Stimulated activated CD8-positive, alpha-beta memory T cell treated with anti-CD3 and anti-CD28 coated beads, Interleukin-4, amount 100 ng/mL, for 4 hours (primary cell): ENCODE data around the gene GARNL3.

Experiments
- DNase-seq, 2 donors: peaks; one replicate each; pipeline ENCODE4 v3.0.0-alpha.2; 2020; ENCODE audit warnings: low read depth in 2 of 2, low spot score in 1 of 2

GARNL3 gene

GRCh38 chr9:127309715-127310114 is 45.1 kb downstream of the GARNL3 start:
- DNase-seq, result no peak

DNA sequence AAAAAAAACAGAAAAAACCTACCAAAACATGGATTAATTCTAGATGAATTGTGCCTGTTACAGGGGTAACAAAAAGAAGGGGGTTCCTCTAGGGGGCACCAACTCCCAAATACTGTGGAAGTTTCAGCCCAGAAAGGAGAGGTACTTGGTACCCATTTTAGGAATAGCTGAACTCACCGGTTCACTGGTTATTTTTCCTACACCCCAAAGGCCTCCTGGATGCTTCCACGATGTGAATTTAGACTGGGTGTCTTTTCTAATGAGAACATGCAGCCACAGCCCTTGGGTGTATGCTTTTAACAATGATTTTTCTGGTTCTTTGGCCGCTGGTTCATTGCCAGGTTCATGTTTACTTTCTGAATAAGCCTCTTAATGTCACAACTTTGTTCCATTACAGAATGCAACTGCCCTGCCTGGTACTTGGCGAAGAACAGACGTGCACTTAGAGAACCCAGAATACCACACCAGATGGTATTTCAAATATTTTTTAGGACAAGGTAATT is 46.7 kb downstream of the GARNL3 start:
- no peak for DNase-seq

DNA sequence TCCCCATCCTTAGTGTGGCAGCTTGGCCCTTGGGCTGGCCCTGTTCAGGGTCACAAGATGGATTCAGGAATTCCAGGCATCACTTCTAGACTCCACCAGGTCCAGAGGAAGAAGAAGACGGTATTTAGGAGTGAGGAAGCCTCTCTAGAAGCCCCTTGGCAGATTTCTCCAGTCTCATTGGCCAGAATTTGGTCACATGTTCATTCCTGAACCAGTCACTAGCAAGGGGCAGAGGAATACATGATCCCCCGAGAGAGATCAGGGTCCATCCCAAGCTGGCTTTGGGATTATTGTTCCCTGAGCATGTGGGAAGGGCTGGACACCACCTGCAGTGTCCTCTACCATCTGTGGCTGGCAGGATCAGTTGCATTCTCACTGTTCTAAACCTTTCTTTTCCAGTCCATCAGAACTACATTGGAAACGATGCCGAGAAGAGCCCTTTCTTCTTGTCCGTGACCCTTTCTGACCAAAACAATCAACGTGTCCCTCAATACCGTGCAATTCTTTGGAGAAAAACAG is 48.5 kb downstream of the GARNL3 start:
- no peak for DNase-seq

DNA sequence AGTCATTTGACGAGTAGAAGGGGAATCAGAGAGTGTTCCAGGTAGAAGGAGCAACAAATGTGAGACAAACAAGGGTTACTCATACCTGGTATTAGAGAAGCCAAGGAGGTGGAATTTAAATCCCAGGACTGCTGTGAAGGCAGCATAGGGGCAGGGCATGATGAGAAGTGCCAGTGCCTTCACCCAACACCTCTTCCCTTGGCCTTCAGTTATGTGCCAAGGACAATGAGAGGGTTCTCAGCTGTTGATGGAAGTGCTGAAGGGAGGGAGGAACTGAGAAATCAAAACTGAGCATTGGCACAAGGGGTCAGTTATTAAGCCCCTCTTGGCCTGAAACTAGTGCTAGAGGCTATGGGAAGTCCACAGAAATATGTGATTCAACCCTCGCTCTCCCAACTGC is 50.3 kb downstream of the GARNL3 start:
- no peak for DNase-seq

GRCh38 chr9:127316586-127317323 is 52.2 kb downstream of the GARNL3 start:
- DNase-seq, result no peak

- no peak for DNase-seq
Measured at GRCh38 chr9:127318651-127319167, 54.1 kb downstream of the GARNL3 start.

DNA sequence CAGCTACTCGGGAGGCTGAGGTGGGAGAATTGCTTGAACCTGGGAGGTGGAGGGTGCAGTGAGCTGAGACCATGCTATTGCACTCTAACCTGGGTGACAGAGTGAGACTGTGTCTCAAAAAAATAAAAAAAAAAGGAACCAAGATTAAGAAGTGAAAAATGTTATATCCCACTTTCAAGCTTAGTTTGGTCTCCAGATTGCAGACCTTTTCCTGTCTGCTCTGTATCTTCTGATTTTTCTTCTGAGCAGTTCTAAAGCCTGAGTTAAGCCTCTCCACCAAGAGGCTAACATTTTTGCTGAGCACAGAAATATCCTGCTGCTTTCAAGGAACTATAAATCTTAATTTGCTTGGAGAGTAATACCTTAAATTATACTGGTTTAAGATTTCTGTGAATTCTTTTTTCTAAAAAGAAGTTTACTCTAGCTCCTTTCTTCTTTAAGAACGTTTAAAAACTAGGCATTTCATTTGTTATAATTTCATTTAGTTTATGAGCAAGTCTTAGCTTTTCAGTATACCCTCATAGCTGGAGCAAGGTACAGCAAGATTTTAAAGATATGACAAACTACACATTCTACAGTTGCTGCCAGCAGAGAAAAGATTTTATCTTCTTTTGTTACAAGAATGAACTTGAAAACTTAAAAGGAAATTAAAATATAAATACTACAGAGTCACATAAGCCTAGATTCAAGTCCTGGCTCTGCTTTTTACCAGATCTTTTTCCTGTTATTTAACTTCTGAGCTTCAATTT is 55.0 kb downstream of the GARNL3 start:
- DNase-seq, result no peak

DNA sequence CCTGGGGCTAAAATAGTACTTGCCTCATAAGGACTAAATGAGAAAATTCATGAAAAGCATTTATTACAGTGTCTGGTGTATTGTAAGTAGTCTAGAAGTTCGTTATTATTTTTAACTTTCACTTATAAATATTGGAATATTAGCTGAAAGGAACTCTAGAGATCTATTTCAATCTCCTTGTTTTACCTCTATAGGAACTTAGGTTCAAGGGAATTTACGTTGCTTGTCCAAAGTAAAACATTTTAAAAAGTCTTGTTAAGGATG is 55.5 kb downstream of the GARNL3 start:
- no peak for DNase-seq

- no peak for DNase-seq
Measured at GRCh38 chr9:127323393-127323792, 58.8 kb downstream of the GARNL3 start.

DNA sequence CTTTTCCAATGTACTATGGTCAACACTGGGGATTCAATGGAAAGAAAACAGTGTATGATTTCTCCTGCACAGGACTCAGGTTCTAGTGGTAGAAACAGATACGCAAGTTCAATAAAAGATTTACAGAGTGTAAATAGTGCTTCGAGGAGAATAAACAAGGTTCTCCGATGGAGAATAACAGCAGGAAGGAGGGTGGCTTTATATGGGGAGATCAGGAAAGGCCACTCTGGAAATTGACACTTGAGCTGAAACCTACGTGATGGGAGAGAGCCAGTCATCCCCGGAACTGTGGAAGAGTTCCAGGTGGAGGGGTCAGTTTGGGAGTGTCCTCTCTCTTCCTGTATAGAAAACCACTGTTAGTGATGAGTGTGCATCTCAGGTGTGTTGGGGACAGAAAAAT is 65.9 kb downstream of the GARNL3 start:
- DNase-seq, result no peak

- DNase-seq, result no peak
Measured at GRCh38 chr9:127333221-127334064, 68.9 kb downstream of the GARNL3 start.

DNA sequence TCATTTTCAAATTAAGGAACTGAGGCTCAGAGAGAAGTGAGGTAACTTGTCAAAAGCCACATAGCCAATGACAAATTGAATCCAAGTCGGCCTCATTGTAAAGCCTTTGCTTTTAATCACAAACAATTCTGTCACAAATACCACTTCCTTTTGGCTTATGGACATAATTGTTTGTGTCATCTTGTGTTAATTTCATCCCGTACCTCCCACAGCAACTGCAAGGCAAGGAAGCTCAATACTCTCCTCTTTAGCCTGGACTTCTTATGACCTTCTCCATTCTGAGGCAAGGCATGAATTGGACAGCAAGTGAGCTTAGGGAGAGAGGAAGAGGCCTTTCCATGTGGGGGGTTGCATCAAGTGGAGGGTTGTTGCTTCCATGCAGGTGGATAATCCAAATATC is 70.2 kb downstream of the GARNL3 start:
- no peak for DNase-seq

DNA sequence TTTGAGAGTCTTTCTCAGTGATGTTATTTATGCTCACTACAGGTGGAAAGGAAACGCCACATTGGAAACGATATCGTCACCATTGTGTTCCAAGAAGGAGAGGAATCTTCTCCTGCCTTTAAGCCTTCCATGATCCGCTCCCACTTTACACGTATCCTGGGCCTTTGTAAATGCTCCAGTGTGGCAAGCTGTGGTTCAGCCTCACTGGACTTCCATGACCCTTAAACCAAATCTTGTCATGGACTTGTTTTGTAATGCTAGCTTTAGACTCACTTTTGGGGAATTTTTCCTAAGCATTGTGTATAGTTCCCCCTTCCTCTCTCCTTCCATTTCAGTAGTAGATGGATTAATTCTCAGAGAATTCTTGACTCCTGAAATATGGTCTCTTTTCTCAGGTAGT is 71.5 kb downstream of the GARNL3 start:
- DNase-seq, result no peak

- DNase-seq, result no peak
Measured at GRCh38 chr9:127336506-127337352, 72.2 kb downstream of the GARNL3 start.

GRCh38 chr9:127340721-127341120 is 76.1 kb downstream of the GARNL3 start:
- DNase-seq, result no peak

DNA sequence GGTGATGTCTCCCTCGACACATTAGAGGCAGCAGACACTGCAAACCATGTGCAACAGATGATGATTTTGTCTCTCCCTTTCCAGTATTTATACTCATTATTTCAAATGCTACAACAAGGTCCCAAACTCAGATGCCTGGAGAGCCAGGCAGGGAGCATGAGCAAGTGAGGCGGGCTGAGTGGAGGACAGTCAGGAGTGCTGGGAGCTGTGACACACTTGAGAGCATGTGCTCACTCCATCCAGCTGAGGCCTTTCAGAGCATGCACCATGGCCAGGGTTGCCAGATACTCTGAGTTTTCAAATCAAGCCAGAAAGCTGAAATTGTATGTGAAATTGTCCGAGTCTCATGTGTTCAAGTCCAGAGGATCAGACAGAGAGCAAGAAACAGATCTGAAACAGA is 76.6 kb downstream of the GARNL3 start:
- no peak for DNase-seq

DNA sequence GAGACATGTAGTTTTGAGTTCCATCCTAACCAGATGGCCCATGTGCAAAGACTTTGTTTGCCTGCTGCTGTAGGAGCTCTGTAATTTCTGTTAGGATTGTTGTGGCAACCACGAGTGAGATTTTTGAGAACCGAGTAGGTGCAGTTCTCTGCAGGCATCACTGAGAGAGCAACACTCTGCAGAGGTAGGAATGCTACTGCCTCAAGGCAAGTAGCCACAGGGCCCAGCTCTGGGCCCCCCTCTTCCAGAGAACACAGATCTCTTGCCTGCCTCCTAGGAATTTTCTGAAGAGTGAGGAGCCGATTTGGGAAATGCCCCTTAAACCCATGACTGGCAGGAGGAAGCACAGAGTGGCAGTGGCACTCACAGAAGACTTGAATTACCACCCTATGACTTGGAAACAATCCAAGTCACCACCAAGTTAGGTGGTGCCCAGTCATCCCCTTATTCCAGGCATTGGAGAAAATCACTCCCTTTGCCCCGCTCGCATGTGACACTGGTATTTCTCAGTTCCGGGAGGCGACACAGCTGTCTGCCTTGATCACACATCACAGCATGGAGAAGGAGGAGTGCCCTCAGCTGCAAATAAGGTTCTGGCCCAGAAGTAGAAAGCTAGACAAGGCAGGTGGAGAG is 79.9 kb downstream of the GARNL3 start:
- DNase-seq, result no peak

- no peak for DNase-seq
Measured at GRCh38 chr9:127345566-127345965, 81.0 kb downstream of the GARNL3 start.

DNA sequence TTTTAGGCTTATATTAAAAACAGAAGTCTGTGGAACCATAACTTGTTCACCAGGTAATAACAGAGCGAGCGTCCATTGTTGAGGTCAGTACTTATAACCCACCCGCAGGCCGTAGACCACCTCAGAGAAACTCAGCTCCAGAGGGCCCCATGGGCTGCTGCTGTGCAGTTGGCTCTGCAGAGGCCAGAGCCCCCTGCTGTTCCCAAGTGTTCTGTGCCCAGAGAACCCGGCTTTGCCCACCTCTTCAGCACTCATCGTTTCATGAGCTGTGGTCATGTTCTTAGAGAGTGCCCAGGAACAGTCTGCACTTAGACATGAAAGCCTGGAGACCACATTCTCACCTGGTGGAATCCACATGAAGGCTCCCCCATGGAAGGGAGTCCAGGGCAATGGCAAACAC is 82.0 kb downstream of the GARNL3 start:
- no peak for DNase-seq
